ENCODE results near the gene POC1A.
"Not testable (repeated sequence)": the region's sequence is repeated elsewhere in the genome, so short reads cannot be mapped to it uniquely, and the experiment has no call there.

The POC1A gene

DNA sequence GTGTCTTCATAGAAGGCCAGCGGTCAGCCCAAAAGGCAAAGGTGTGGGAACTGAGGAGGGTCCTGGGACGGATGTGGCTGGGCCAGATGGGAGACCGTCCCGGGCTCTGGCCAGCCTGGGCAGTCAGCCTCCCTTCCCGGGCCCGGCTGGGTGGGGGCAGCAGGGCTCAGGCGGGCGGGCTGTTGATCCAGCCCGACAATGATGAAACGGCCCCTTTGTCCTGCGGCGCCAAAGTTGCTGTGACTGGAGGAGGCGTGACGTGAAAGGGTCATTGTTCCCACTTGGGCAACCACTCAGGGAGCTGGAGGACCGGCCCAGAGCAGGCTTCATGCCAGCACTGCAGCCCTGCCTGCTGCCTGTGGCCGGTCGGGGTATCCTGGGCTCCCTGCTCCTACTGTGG lies 114.4 kb downstream of the POC1A start:
- no peak for DNase-seq

GRCh38 chr3:52039426-52039825 lies 114.8 kb downstream of the POC1A start:
- no peak for DNase-seq

- no peak for DNase-seq
Observed at GRCh38 chr3:52038227-52038626, 116.0 kb downstream of the POC1A start.

GRCh38 chr3:52037291-52037690 lies 116.9 kb downstream of the POC1A start:
- DNase-seq = no peak

- peak; percentile 15 for DNase-seq
Observed at GRCh38 chr3:52036829-52037228, 117.4 kb downstream of the POC1A start.

- DNase-seq = no peak
Observed at GRCh38 chr3:52036222-52036694, 118.0 kb downstream of the POC1A start.

GRCh38 chr3:52034651-52035050 lies 119.6 kb downstream of the POC1A start:
- no peak for DNase-seq

DNA sequence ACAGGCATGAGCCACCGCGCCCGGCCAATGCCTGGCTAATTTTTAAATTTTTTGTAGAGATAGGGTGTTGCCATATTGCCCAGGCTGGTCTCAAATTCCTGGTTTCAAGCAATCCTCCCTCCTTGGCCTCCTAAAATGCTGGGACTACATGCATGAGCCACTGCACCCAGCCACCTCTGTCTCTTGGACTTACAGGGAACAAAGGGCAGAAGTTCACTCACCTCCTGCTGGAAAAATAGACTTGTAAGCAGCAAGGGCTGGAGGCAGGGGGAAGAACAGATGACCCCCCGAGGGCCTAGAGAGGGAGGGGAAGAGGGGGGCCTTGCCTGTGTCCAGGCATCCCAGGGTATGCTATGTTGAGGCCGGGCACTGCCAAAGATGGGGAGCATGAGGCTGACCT lies 120.0 kb downstream of the POC1A start:
- DNase-seq = no peak

- not testable (repeated sequence) for DNase-seq
Observed at GRCh38 chr3:52033748-52034147, 120.5 kb downstream of the POC1A start.

GRCh38 chr3:52032702-52033408 lies 121.4 kb downstream of the POC1A start:
- DNase-seq = no peak

GRCh38 chr3:52031896-52032295 lies 122.3 kb downstream of the POC1A start:
- DNase-seq = no peak

DNA sequence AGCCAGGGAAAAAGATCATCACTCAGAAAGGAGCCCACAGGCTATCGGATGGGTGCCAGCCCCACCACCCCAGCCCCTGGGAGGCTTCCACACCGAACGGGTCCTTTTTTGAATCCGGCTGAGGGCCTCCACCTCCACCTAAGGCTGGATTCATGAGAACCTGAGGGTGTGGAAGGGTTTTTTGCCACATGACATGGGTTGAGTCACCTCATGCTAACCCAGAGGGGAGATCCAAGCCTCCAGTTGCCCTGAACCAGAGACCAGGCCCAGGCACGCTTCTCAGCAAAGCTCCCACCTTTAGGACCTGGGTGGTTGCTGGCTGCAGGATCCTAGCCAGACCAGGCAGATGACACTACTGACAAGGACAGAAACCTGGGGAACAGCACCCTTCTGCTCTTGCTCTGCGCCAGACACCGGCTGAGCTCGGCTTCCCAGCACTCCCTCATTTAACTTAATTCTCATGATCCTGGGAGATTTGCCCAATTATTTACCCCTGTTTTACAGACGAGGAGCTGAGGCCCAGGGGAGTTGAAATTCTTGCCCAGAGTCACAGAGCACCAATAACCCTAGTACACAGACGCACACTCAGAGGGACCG lies 123.4 kb downstream of the POC1A start:
- no peak for DNase-seq

DNA sequence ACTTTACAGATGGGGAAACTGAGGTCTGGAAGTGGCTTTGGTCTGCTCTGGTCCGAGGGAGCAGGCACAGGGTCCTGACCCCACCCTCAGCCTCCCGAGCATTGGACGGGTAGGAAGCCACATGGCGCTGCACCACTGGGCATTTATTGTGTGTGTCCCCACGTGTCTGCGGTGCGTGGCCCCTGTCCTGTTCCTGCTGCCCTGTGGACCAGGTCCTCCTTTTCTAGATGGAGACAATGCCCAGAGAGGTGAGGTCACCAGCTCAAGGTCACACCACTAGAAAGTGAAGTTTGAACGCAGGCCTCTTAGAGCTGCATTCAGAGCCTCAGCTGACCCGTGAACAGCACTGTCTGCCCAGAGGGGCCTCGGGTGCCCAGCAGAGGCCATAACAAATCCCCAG lies 124.7 kb downstream of the POC1A start:
- DNase-seq = no peak

DNA sequence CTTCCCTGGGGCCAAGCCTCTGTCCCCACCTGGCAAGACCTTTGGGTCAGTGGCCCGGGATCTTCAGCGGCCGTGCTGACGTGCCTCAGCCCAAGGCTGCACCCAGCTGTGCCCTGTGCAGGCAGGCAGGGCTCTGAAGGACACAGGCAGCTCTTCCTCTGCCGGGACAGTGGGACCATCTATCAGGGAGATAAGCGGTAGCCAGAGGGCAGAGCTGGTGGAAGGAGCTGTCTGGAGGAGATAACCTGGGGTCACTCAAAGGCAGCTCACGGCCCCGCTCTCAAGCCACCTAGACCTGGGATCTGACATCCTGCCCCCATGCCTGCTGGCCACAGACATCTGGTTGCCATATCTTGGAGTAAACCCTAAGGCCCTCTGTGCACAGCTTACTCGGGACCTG lies 125.2 kb downstream of the POC1A start:
- no peak for DNase-seq

DNA sequence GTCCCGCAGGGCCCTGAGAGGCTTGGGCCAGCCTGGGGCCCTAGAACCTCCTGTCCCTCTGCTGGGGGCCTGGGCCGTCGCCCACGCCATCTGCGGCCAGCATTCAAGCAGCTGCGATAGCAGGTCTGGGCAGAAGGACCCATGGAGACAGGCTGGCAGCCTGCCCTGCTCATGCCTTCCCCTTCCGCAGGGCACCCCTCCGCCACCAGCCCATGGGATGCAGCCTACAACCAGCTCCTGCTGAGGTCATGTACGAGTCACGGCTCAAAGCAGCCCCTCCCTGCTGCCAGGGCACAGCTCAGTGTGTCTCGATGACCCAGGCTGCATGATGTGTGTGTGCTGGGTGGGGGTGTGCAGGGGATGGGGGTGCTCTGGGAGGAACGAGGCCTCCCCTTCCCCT lies 125.7 kb downstream of the POC1A start:
- no peak for DNase-seq

- no peak for DNase-seq
Observed at GRCh38 chr3:52026041-52026440, 128.2 kb downstream of the POC1A start.

DNA sequence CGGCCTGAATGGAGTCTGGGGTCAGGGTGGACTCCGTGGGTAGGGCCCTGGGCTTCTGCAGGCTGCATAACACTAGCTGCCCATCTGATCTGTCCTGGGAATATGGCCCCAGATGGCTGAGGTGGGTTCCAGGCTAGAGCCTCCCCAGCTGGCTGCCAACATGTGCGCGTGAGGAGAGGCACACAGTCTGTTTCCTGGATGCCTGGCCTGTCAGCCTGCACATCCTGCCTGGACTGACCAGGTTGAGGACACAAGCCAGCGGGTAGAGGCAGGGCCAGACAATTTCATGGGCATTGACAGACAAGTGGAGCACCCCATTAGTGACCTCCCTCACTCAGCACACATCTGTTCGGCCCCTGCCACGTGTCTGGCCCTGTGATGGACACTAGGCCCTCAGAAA lies 128.8 kb downstream of the POC1A start:
- no peak for DNase-seq

Measured in CD4-positive, alpha-beta T cell treated with Interleukin-4 for 4 hours (primary cell).